GM12892 (cell line): ENCODE data around the gene SLC16A2.
A peak's percentile ranks its signal among the peaks of the same experiment; 100 is the strongest.

Experiments
- DNase-seq: peaks from one replicate; pipeline ENCODE4 v3.0.0; 2011; ENCODE audit not compliant: insufficient read length
- FAIRE-seq: peaks from 2 replicates; lab custom pipeline; 2011; peaks lifted over from hg19 to GRCh38; lab: Jason Lieb, UNC
- POLR2A ChIP-seq: IDR thresholded peaks from 2 replicates; pipeline ENCODE4 v1.6.1; 2011; ENCODE audit warnings: low read depth, low read length, control low read depth
- POLR2AphosphoS5 ChIP-seq: IDR thresholded peaks from 2 replicates; pipeline ENCODE4 v1.6.1; 2011; ENCODE audit warnings: low read depth, low read length, control low read depth
- TAF1 ChIP-seq: IDR thresholded peaks from 2 replicates; pipeline ENCODE4 v1.6.1; 2011; ENCODE audit warnings: low read depth, mild to moderate bottlenecking, control low read depth, low read length, borderline replicate concordance

SLC16A2 gene

GRCh38 chrX:74531081-74531480 is 109.8 kb downstream of the SLC16A2 start:
- DNase-seq (no peak), FAIRE-seq (no peak)
- no peak for TF ChIP-seq TAF1

- FAIRE-seq (peak; percentile 79), DNase-seq (no peak)
- TF ChIP-seq TAF1 (no peak), POLR2A (no peak)
Observed at GRCh38 chrX:74534569-74535038, 113.3 kb downstream of the SLC16A2 start.

GRCh38 chrX:74535086-74535407 is 113.8 kb downstream of the SLC16A2 start:
- no peak for DNase-seq
- no peak for FAIRE-seq

GRCh38 chrX:74535408-74536151 is 114.3 kb downstream of the SLC16A2 start:
- DNase-seq (peak; percentile 35), FAIRE-seq (no peak)
- TF ChIP-seq TAF1 (no peak), POLR2A (no peak), POLR2AphosphoS5 (no peak)

More at GRCh38 chrX:74535086-74535407, 113.8 kb downstream of the SLC16A2 start:
- TF ChIP-seq POLR2A (no peak), POLR2AphosphoS5 (no peak), TAF1 (no peak)

GRCh38 chrX:74536152-74536831 is 115.0 kb downstream of the SLC16A2 start:
- DNase-seq = peak; percentile 57
- TF ChIP-seq POLR2AphosphoS5 = no peak
- no peak for TF ChIP-seq TAF1
- TF ChIP-seq POLR2A = no peak
- FAIRE-seq = no peak

- FAIRE-seq (no peak), DNase-seq (no peak)
- TF ChIP-seq TAF1 (no peak), POLR2AphosphoS5 (no peak), POLR2A (no peak)
Observed at GRCh38 chrX:74536832-74537371, 115.6 kb downstream of the SLC16A2 start.

GRCh38 chrX:74540635-74541249 is 119.4 kb downstream of the SLC16A2 start:
- TF ChIP-seq POLR2A (no peak), TAF1 (no peak), POLR2AphosphoS5 (no peak)
- DNase-seq = no peak
- no peak for FAIRE-seq

GRCh38 chrX:74545880-74546523 is 124.7 kb downstream of the SLC16A2 start:
- DNase-seq (no peak), FAIRE-seq (peak; percentile 51)
- TF ChIP-seq POLR2A (no peak), TAF1 (no peak), POLR2AphosphoS5 (no peak)

- DNase-seq = no peak
- TF ChIP-seq POLR2AphosphoS5 (no peak), POLR2A (no peak), TAF1 (no peak)
- no peak for FAIRE-seq
Observed at GRCh38 chrX:74546984-74547383, 125.7 kb downstream of the SLC16A2 start.

- no peak for TF ChIP-seq POLR2AphosphoS5
- TF ChIP-seq TAF1 = no peak
- no peak for TF ChIP-seq POLR2A
- peak; percentile 60 for FAIRE-seq
- no peak for DNase-seq
Observed at GRCh38 chrX:74550295-74550802, 129.1 kb downstream of the SLC16A2 start.

GRCh38 chrX:74551934-74552333 is 130.6 kb downstream of the SLC16A2 start:
- no peak for TF ChIP-seq TAF1
- TF ChIP-seq POLR2A = no peak
- no peak for TF ChIP-seq POLR2AphosphoS5
- FAIRE-seq (no peak), DNase-seq (no peak)
